GM19455 (cell line): Measurements from ENCODE around the gene INPP4B.

ENCODE experiments used
- ATAC-seq: cut with Tn5 transposase; IDR thresholded peaks from one replicate; pipeline ENCODE4 v1.9.1; 2021; ENCODE audit not compliant: unreplicated experiment

INPP4B gene

GRCh38 chr4:142583708-142584107 is 262.4 kb downstream of the INPP4B start:
- no peak for ATAC-seq

DNA sequence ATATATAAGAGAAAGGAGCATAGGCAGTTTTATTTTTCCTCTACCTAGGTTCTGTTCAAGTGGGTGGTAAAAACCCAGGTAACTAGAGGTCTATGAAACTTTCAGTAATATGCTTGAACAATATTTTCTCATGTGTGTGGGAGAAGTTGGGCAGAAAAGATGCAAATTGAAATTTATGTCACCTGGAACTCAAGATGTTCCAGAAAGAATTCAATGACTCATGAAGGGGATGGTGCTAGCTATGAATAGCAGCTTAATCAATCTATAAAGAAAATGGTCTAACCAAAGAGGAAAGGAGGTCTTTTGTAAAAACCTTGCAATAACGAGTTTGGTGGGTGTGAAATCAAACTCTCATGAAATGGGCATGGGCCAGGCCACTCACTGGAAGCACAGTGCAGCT is 263.8 kb downstream of the INPP4B start:
- no peak for ATAC-seq

GRCh38 chr4:142581881-142582280 is 264.2 kb downstream of the INPP4B start:
- ATAC-seq: no peak

DNA sequence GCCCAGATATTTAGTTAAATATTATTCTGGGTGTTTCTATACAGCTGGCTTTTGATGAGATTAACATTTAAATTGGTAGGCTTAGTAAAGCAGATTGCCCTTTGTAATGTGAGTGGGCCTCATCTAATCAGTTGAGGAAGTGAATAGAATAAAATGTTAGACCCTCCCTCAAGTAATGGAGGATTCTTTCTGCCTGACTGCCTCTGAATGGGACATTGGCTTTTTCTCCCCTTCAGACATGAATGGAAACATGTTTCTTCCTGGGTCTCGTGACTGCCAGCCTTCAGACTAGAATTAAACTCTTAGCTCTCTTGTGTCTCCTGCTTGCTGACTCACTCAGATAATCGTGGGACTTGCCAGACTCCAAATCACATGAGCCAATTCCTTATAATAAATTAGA is 266.7 kb downstream of the INPP4B start:
- no peak for ATAC-seq

DNA sequence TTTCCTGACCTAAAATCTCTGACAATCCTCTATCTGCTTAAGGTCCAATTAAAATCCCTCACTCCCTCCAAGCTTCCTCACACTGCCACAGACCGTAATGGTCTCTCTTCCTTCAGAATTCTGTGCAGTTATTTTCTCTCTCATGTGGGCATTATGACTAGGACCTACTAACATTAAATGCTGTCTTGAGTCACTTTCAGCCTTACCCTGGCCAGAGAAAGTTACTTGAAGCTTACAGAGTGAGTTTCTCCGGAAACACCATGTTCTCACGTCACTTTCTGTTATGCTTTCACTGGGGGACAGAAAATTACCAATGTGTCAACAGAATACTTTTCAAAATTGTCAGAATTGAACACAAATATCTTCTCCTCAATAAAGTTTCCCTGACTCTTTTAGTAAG is 271.8 kb downstream of the INPP4B start:
- ATAC-seq: no peak

DNA sequence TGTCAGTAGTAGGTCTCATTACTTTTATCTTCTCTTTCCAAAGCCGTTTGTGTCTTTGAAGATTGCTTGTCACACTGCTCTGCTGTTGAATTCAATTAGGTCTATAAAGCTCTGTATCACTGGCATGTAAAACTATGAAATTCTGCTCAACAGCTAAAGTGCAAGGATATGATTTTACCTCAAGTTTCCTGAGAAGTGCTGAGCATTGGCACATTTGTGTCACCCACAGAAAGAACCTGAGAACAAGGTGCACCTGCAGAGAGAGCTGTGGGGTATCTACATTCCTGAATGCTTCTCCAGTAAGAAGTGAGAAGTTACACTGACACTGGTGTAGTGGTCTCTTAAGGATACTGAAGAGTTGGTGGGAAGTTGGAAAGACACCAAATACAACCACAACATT is 274.0 kb downstream of the INPP4B start:
- ATAC-seq: no peak

- no peak for ATAC-seq
Observed at GRCh38 chr4:142567620-142568451, 278.3 kb downstream of the INPP4B start.

DNA sequence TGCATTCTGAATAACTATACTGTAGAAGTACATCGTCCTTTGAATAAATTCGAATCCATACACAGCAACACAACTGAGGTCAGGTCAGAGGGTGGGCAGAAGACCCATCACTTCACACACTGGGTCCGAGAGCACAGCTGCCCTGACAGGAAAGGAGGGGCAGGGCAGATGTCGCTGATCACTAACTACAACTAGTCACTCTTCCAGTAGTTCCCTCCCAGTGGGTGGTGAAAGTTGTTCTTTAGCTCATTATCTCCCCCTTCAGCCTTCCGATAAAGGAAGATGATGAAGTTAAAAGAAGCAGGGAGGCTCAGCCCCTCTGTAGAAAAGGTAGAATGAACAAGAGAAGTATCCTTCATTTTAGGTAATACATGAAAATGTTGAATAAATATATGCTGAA is 278.9 kb downstream of the INPP4B start:
- no peak for ATAC-seq

- no peak for ATAC-seq
Observed at GRCh38 chr4:142566777-142567176, 279.3 kb downstream of the INPP4B start.

DNA sequence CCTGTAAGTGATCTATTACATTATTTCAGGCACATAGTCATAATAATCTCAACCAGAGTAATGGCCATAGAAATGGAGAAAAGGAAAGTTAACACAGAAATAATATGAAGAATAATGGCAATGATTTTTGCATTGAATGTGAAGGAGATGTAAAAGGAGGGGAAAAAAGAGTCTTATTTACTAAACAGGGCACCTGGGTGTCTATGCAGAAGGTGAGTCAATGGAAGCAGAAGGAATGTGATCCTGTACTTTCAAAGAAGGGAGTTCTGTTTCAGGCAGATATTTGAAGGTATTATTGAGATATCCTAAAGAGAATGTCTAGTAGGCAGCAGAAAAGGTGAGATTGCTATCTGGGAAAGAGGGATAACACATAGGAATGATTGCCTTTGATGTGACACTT is 279.9 kb downstream of the INPP4B start:
- ATAC-seq: no peak

DNA sequence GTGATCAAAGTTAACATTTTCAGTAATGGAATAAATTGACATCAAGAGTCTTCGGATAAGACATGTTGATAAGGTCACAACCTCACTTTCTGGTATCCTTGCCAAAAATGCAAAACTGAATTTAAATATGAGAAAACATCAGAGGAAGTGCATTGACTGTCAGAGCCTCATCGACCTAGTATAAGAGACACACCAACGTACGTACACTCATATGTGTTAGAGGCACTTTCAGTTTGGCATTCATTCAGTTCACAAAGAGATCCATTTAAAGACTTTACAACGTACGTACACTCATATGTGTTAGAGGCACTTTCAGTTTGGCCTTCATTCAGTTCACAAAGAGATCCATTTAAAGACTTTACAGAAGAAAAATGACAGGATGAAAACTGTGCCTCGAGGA is 280.3 kb downstream of the INPP4B start:
- no peak for ATAC-seq

DNA sequence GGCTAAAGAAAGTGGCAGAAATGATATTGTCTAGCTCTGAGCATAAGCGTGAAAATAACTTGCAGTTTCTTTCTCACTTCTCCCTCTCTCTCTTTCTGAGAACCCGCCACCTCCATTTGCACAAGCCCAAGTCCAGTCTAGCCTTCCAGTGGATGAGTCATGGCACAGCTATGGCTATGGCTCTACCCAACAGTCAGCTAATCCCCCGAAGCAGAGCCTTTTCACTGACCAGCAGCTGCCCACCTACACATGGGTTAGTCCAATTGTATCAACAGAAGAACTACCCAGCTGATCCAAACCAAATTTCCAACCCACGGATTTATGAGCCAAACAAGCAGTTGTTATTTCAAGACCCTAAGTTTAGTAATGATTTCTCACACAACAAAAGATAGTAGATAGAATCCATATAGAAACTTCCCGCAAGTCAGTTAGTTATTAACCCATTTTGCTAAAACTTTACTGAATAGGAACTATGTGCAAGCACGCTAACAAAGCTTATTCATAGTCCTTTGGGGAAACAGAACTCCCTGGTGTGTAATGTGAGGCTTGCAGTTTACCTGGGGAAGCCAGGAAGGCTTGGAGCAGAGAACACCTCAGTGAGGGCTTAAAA is 282.3 kb downstream of the INPP4B start:
- ATAC-seq: no peak

DNA sequence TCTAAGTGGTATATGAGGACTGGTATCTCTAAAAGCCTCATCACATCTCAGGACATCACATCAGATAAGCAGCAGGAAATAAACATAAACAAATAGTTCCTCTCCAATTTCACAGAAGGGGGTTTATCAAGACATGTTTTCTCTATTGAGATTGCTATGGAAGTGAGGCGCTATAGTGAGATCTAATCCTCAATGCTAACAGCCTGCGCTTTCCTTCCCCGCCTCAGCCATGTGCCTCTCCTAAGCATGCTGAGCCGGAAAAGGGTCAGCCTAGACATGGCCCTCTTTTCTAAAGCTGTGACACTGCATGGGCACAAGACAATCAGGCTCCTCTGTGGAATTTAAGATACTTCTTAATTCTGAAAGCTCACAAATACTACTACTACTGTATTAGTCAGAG is 286.1 kb downstream of the INPP4B start:
- no peak for ATAC-seq

- no peak for ATAC-seq
Observed at GRCh38 chr4:142558851-142559250, 287.2 kb downstream of the INPP4B start.

- no peak for ATAC-seq
Observed at GRCh38 chr4:142557239-142557801, 288.8 kb downstream of the INPP4B start.

- ATAC-seq: no peak
Observed at GRCh38 chr4:142556570-142557238, 289.4 kb downstream of the INPP4B start.

- no peak for ATAC-seq
Observed at GRCh38 chr4:142556048-142556447, 290.1 kb downstream of the INPP4B start.

DNA sequence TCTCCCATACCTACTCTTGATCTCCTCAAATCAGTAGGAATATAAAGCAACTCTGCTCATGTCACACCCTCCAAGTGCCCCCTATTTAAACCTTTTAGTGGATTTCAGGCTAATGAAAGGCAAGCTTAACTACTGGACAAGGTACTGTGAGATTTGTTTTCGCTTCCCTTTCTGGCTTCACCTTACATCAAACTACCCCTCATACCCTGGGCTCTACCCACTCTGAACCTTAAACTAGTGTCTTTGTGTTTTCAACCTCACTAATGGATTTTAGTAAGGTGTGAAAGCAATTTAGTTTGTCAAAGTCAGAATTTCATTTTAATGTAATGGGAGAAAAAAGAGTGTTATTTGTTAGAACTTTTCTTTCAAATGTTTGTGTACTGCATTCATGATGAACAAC is 291.7 kb downstream of the INPP4B start:
- no peak for ATAC-seq

- no peak for ATAC-seq
Observed at GRCh38 chr4:142551517-142552305, 294.4 kb downstream of the INPP4B start.

GRCh38 chr4:142550965-142551364 is 295.1 kb downstream of the INPP4B start:
- no peak for ATAC-seq
